H1 (cell line): ENCODE results near the gene RFLNA. TPM values are rescaled to one million over a fixed set of nuclear protein-coding genes. Genes with fewer than 3 reads are reported as not detected.

Source experiments
- CTCF ChIA-PET: fragments of 300-600 bp; sonication (Branson Sonifier 250); formaldehyde crosslinking; loops from one replicate; lab custom pipeline; 2021; ENCODE audit not compliant: partially characterized antibody; lab: Charles Lee
- POLR2A ChIA-PET: fragments of 300-600 bp; sonication (Branson Sonifier 250); formaldehyde crosslinking; loops from one replicate; lab custom pipeline; 2021; ENCODE audit warnings: inconsistent platforms; ENCODE audit not compliant: partially characterized antibody; lab: Charles Lee
- DNase-seq, 2 experiments: peaks; one replicate each; pipeline versions ENCODE4 v3.0.0 to v3.0.0-alpha.2; 2010 to 2022; ENCODE audit warnings: low spot score in 2 of 2, low read depth in 1 of 2, mixed read lengths in 1 of 2
- FAIRE-seq: peaks from 2 replicates; lab custom pipeline; 2011; peaks lifted over from hg19 to GRCh38; lab: Jason Lieb, UNC
- H2AFZ ChIP-seq: 2 replicates; pipeline ENCODE4 v1.8.1; 2012; ENCODE audit warnings: low read length, inconsistent platforms
- H2AK5ac ChIP-seq: 2 replicates; pipeline ENCODE4 v1.6.1; 2013; ENCODE audit warnings: low read depth, low read length
- H2BK120ac ChIP-seq: replicated peaks from 2 replicates; pipeline ENCODE3; 2013; ENCODE audit warnings: low read depth, low read length, inconsistent platforms
- H2BK12ac ChIP-seq: 2 replicates; pipeline ENCODE4 v1.6.1; 2013; ENCODE audit warnings: low read depth, low read length
- H2BK15ac ChIP-seq: 2 replicates; pipeline ENCODE4 v1.6.1; 2013; ENCODE audit warnings: low read length
- H2BK20ac ChIP-seq: 2 replicates; pipeline ENCODE4 v1.6.1; 2013; ENCODE audit warnings: low read length
- H2BK5ac ChIP-seq: 2 replicates; pipeline ENCODE4 v1.6.1; 2013; ENCODE audit warnings: low read depth, low read length
- H3K14ac ChIP-seq: 2 replicates; pipeline ENCODE4 v1.6.1; 2013; ENCODE audit warnings: inconsistent platforms; ENCODE audit not compliant: insufficient read length
- H3K18ac ChIP-seq: 2 replicates; pipeline ENCODE4 v1.6.1; 2013; ENCODE audit warnings: low read length; ENCODE audit errors: extremely low read depth
- H3K23ac ChIP-seq: 2 replicates; pipeline ENCODE4 v1.6.1; 2013; ENCODE audit warnings: inconsistent platforms; ENCODE audit not compliant: insufficient read length
- H3K23me2 ChIP-seq: 2 replicates; pipeline ENCODE4 v1.6.1; 2013; ENCODE audit warnings: low read depth, low read length
- H3K27ac ChIP-seq: 2 replicates; pipeline ENCODE4 v1.6.1; 2011; ENCODE audit warnings: low read depth, low read length, inconsistent platforms
- H3K27me3 ChIP-seq, 4 experiments: replicated peaks in 1 of 4; 1 replicate in 1 of 4; 2 replicates in 3 of 4; pipeline versions ENCODE4 v1.6.1 to v1.8.1; 2011 to 2013; ENCODE audit warnings: low read length in 3 of 4, mild to moderate bottlenecking in 3 of 4, inconsistent platforms in 2 of 4, mixed read lengths in 2 of 4, moderate library complexity in 1 of 4; ENCODE audit not compliant: control insufficient read depth in 3 of 4, insufficient read depth in 3 of 4; ENCODE audit errors: extremely low read depth in 1 of 4
- H3K36me3 ChIP-seq, 4 experiments: 2 replicates each; pipeline versions ENCODE4 v1.6.1 to v1.8.1; 2011 to 2013; ENCODE audit warnings: mild to moderate bottlenecking in 4 of 4, low read length in 3 of 4, moderate library complexity in 2 of 4, control low read depth in 1 of 4, inconsistent platforms in 1 of 4; ENCODE audit not compliant: insufficient read depth in 4 of 4, control insufficient read depth in 2 of 4
- H3K4ac ChIP-seq: replicated peaks from 2 replicates; pipeline ENCODE3; 2013; ENCODE audit warnings: low read length, low read depth, mixed read lengths, inconsistent platforms; ENCODE audit not compliant: insufficient read length
- H3K4me1 ChIP-seq, 4 experiments: replicated peaks in 1 of 4; 1 replicate in 1 of 4; 2 replicates in 3 of 4; pipeline versions ENCODE4 v1.6.1 to v1.8.1; 2011 to 2013; ENCODE audit warnings: low read length in 3 of 4, inconsistent platforms in 2 of 4, mixed read lengths in 1 of 4; ENCODE audit not compliant: insufficient read depth in 4 of 4, control insufficient read depth in 3 of 4
- H3K4me2 ChIP-seq, 2 experiments: 2 replicates each; pipeline versions ENCODE4 v1.6.1 to v1.8.1; 2011 to 2013; ENCODE audit warnings: low read depth in 2 of 2, low read length in 2 of 2, control low read depth in 1 of 2, inconsistent platforms in 1 of 2, mild to moderate bottlenecking in 1 of 2; ENCODE audit not compliant: insufficient read depth in 1 of 2
- H3K4me3 ChIP-seq, 4 experiments: fragments of 200-600, 300-600 bp in 1 of 4; sonication (generic), shearing (Covaris generic), sonication (Bioruptor Twin) in 1 of 4; 2 replicates each; pipeline versions ENCODE4 v1.5.1 to v1.8.1; 2011 to 2016; ENCODE audit warnings: low read length in 4 of 4, low read depth in 3 of 4, control low read depth in 2 of 4, inconsistent platforms in 2 of 4, mild to moderate bottlenecking in 2 of 4, mixed read lengths in 1 of 4, moderate library complexity in 1 of 4; ENCODE audit not compliant: insufficient read depth in 2 of 4; ENCODE audit errors: extremely low read depth in 1 of 4
- H3K56ac ChIP-seq: replicated peaks from 2 replicates; pipeline ENCODE3; 2013; ENCODE audit warnings: low read depth, mild to moderate bottlenecking, mixed read lengths, low read length, inconsistent platforms; ENCODE audit not compliant: insufficient read length
- H3K79me1 ChIP-seq: 2 replicates; pipeline ENCODE4 v1.6.1; 2013; ENCODE audit warnings: low read depth, low read length, control low read depth
- H3K79me2 ChIP-seq, 2 experiments: 2 replicates each; pipeline versions ENCODE4 v1.6.1 to v1.8.1; 2012 to 2013; ENCODE audit warnings: low read length in 2 of 2, mild to moderate bottlenecking in 2 of 2, inconsistent platforms in 1 of 2; ENCODE audit not compliant: insufficient read depth in 2 of 2, control insufficient read depth in 1 of 2
- H3K9ac ChIP-seq, 4 experiments: replicated peaks in 1 of 4; 1 replicate in 1 of 4; 2 replicates in 3 of 4; pipeline versions ENCODE4 v1.6.1 to v1.8.1; 2011 to 2013; ENCODE audit warnings: low read depth in 3 of 4, low read length in 3 of 4, control low read depth in 2 of 4, mild to moderate bottlenecking in 2 of 4, moderate library complexity in 2 of 4, inconsistent platforms in 1 of 4; ENCODE audit errors: extremely low read depth in 1 of 4
- H3K9me3 ChIP-seq, 2 experiments: 2 replicates each; pipeline versions ENCODE4 v1.6.1 to v1.8.1; 2012 to 2013; ENCODE audit warnings: mild to moderate bottlenecking in 2 of 2, moderate library complexity in 2 of 2, control low read depth in 1 of 2, inconsistent platforms in 1 of 2, low read depth in 1 of 2, low read length in 1 of 2, mixed read lengths in 1 of 2; ENCODE audit not compliant: insufficient read depth in 2 of 2
- H4K20me1 ChIP-seq, 2 experiments: replicated peaks in 1 of 2; 2 replicates each; pipeline versions ENCODE3 to v1.8.1; 2011 to 2013; ENCODE audit warnings: inconsistent platforms in 2 of 2, low read length in 2 of 2, mild to moderate bottlenecking in 1 of 2; ENCODE audit not compliant: insufficient read depth in 2 of 2, control insufficient read depth in 1 of 2
- H4K5ac ChIP-seq: 2 replicates; pipeline ENCODE4 v1.6.1; 2013; ENCODE audit warnings: low read length, low read depth, mixed read lengths, inconsistent platforms; ENCODE audit not compliant: insufficient read length
- H4K8ac ChIP-seq: 2 replicates; pipeline ENCODE4 v1.8.0; 2013; ENCODE audit warnings: mild to moderate bottlenecking, moderate library complexity, low read length, inconsistent platforms; ENCODE audit not compliant: insufficient read depth; ENCODE audit errors: extremely low read depth
- H4K91ac ChIP-seq: replicated peaks from 2 replicates; pipeline ENCODE3; 2013; ENCODE audit warnings: low read length, mixed read lengths, inconsistent platforms; ENCODE audit not compliant: insufficient read length
- CBX8 ChIP-seq: fragments of 300-800, 300-1000 bp; sonication (generic); IDR thresholded peaks from 2 replicates; pipeline ENCODE4 v1.7.1; 2016; ENCODE audit warnings: low read depth, low read length, borderline replicate concordance
- EP300 ChIP-seq, 2 experiments: IDR thresholded peaks; 1 replicate in 1 of 2; 2 replicates in 1 of 2; pipeline ENCODE4 v1.6.1; 2011 to 2012; ENCODE audit warnings: low read depth in 2 of 2, low read length in 2 of 2, mild to moderate bottlenecking in 2 of 2, borderline replicate concordance in 1 of 2, inconsistent platforms in 1 of 2, moderate library complexity in 1 of 2
- FOSL1 ChIP-seq: IDR thresholded peaks from 2 replicates; pipeline ENCODE4 v1.6.1; 2011; ENCODE audit warnings: mild to moderate bottlenecking, low read depth, low read length, moderate library complexity; ENCODE audit not compliant: insufficient read depth
- KDM5A ChIP-seq: fragments of 200-600 bp; IDR thresholded peaks from 2 replicates; pipeline ENCODE4 v1.7.1; 2012; ENCODE audit warnings: mild to moderate bottlenecking, low read length, inconsistent platforms, mixed read lengths
- MAFK ChIP-seq: IDR thresholded peaks from 2 replicates; pipeline ENCODE4 v1.6.1; 2012; ENCODE audit warnings: low read depth, mild to moderate bottlenecking, improper control_type of control experiment, low read length
- NANOG ChIP-seq: IDR thresholded peaks from 2 replicates; pipeline ENCODE4 v1.6.1; 2011; ENCODE audit warnings: low read length, low read depth, mild to moderate bottlenecking, inconsistent platforms; ENCODE audit not compliant: insufficient read depth, poor library complexity, severe bottlenecking
- RXRA ChIP-seq: IDR thresholded peaks from 2 replicates; pipeline ENCODE4 v1.6.1; 2011; ENCODE audit warnings: low read depth, mild to moderate bottlenecking, low read length, moderate library complexity; ENCODE audit not compliant: insufficient read depth
- SAP30 ChIP-seq: fragments of 300-600 bp; sonication (generic); IDR thresholded peaks from 2 replicates; pipeline ENCODE4 v1.7.1; 2012; ENCODE audit warnings: low read length, moderate library complexity, mild to moderate bottlenecking, inconsistent platforms; ENCODE audit not compliant: insufficient read depth, insufficient replicate concordance
- TAF7 ChIP-seq: optimal IDR thresholded peaks from 2 replicates; pipeline ENCODE3; 2011; ENCODE audit warnings: low read depth, mild to moderate bottlenecking, inconsistent platforms, low read length, moderate library complexity, borderline replicate concordance
- WGBS, 2 experiments: shearing (Covaris generic) in 1 of 2; methylation state at CpG; one replicate each; pipeline versions ENCODE4 v1.1.6 to v1.1.7; 2013 to 2015; ENCODE audit warnings: low lambda C conversion rate in 2 of 2, mixed read lengths in 2 of 2, inconsistent platforms in 1 of 2, low coverage in 1 of 2, missing lambda C conversion rate in 1 of 2; ENCODE audit not compliant: insufficient replicate concordance in 2 of 2, insufficient coverage in 1 of 2, insufficient read length in 1 of 2; ENCODE audit errors: extremely low coverage in 1 of 2, missing lambda C conversion rate in 1 of 2; 5-methylcytosine and 5-hydroxymethylcytosine counted together
- polyA plus RNA-seq, 7 experiments: library from polyadenylated mRNA; depleted of rRNA in 3 of 7; stranded (reverse) in 5 of 7; unstranded in 2 of 7; fragments of >200 nt in 5 of 7; fragments of 200-250 nt in 2 of 7; gene quantifications; 1 replicate in 5 of 7; 2 replicates in 1 of 7; 4 replicates in 1 of 7; pipeline versions ENCODE4 v1.2.1 to v1.2.3, GENCODE V29; 2011 to 2013; ENCODE audit warnings: missing spikeins in 2 of 7, mixed read lengths in 2 of 7
- total RNA-seq: library from RNA; stranded (reverse); fragmentation: NEBNext Ultra II Directional; extraction: Animal tissue kit (Norgen Biotek cat#: 25700); gene quantifications from 2 replicates; pipeline ENCODE4 v1.2.1, GENCODE V29; 2021
- TF ChIP-seq, protein P1 (sequence below): IDR thresholded peaks from 2 replicates; pipeline ENCODE4 v1.6.1; 2012; ENCODE audit warnings: inconsistent platforms

The RFLNA gene
- total and polyA plus RNA-seq, 2 of the 8 experiments (the other 6 are each of a cell fraction or from before 2014, with no cell fraction given): 6.4 to 6.6 TPM

DNA sequence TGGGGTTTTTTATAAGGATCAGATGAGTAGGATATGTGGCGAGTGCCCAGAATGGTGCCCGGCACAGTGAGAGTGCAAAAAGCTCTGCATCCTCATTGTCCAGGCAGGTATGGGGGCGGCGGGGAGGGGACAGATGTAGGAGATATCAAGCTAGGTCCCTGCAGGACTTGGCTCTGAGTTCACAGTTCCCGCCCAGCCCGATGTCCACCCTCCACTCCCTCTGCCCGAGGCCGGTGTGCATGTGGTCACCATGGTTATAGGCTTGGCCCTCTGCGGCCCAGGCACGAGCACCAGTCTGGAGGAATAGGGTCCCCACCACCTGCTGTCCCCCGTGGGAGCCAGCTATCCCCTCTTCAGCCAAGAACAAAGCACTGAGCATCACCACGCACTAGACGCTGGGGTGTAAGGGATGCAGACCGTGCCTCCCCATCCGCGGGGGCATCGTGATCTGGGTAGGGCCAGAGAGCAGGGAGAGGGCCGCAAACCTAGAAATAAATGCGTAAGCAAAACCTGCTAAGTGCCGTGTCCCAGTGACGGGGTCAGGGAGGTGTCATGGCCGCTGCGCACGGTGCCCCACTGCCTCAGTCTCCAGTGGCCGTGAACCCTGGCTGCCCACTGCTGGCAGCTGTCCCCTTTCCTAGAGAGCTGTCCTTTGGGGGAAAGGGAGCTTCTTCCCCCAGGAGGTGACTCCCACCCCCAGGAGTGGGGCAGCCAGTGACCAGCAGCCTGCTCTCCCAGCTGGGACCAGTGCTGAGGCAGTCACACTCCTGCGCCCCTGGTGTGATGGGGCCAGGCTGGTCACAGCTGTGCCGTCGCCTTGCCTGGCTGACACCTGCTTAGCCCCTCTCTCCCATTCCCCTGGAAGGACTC is 12.0 kb downstream of the RFLNA start:
- H3K18ac ChIP-seq: no peak overlapping the region
- H2BK15ac ChIP-seq: no peak overlapping the region
- no peaks in the 10 kb centered on the region for H3K79me2 ChIP-seq
- DNase-seq (no peak), FAIRE-seq (no peak)
- no peaks in the 10 kb centered on the region; the same call in 1 of the 2 replicates for H3K79me1 ChIP-seq
- peaks cover 0 to 3% (median 0%) of the 10 kb centered on the region in 4 experiments; a peak in 1 of 7 replicates for H3K4me1 ChIP-seq
- no peak overlapping the region for H2BK5ac ChIP-seq
- H2BK20ac ChIP-seq: no peak overlapping the region
- 90% methylated on average over 28 of the region's 28 CpGs; no CpG with 5 or more reads in 1 of the 2 experiments for WGBS, 2 experiments
- H2AFZ ChIP-seq: no peak overlapping the region
- no peaks in the 10 kb centered on the region for H3K36me3 ChIP-seq
- POLR2A ChIA-PET: interaction anchor here (0.8 to 1.6 kb wide), 5 partner anchors 9 to 166 kb away, joined by 3 to 5 read pairs (median 3); no protein-coding TSS in a partner anchor
- H3K56ac ChIP-seq: no peak overlapping the region
- no peak overlapping the region for H3K14ac ChIP-seq
- no peak overlapping the region for H2BK120ac ChIP-seq
- no peak overlapping the region; a peak in 1 of 7 replicates for H3K9ac ChIP-seq
- no peak overlapping the region for H3K4me2 ChIP-seq
- no peak overlapping the region for H3K4me3 ChIP-seq
- H3K9me3 ChIP-seq: no peaks in the 10 kb centered on the region
- H3K27me3 ChIP-seq: no peaks in the 10 kb centered on the region
- H4K5ac ChIP-seq: no peak overlapping the region
- no peak overlapping the region for H2AK5ac ChIP-seq
- H4K20me1 ChIP-seq: peaks cover 0 to 1% of the 10 kb centered on the region in 2 experiments
- no peaks in the 10 kb centered on the region for H3K23me2 ChIP-seq
- H3K4ac ChIP-seq: no peak overlapping the region
- H4K8ac ChIP-seq: peak overlapping the region; percentile 75; the same call in 1 of the 2 replicates
- 0 out of 2 replicates have a peak overlapping the region, but pooled peaks have one; percentile 27 for H2BK12ac ChIP-seq
- no peak overlapping the region for H3K23ac ChIP-seq
- H4K91ac ChIP-seq: no peak overlapping the region
- H3K27ac ChIP-seq: no peak overlapping the region
- CTCF ChIA-PET: interaction anchor here (0.8 to 4.8 kb wide), 6 partner anchors 24 to 461 kb away, joined by 3 to 21 read pairs (median 3); no protein-coding TSS in a partner anchor
- TF ChIP-seq CBX8 (no peak), MAFK (no peak), TAF7 (no peak), KDM5A (no peak), SAP30 (no peak), RXRA (no peak), EP300 (IDR thresholded peaks at IDR 0.05; ENCODE audit: borderline replicate concordance in 1 of 2, low read depth in 2 of 2, low read length in 2 of 2) (no peak), FOSL1 (no peak), NANOG (no peak)
- TF ChIP-seq, protein P1, sequence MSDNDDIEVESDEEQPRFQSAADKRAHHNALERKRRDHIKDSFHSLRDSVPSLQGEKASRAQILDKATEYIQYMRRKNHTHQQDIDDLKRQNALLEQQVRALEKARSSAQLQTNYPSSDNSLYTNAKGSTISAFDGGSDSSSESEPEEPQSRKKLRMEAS: no peak
